NCI-H69 (cell line): ENCODE results near the gene PCDH8.
A peak's percentile ranks its signal among the peaks of the same experiment; 100 is the strongest.

ENCODE experiments used
- DNase-seq: peaks from one replicate; lab custom pipeline; 2025; lab: John Stamatoyannopoulos, UW

The PCDH8 gene

GRCh38 chr13:52848455-52849195 lies at the start of gene PCDH8:
TSS of gene PCDH8 (minus strand) at chr13:52848640. CDS start at chr13:52848436, 204 bp downstream.
- peak; percentile 90 for DNase-seq

GRCh38 chr13:52896827-52897659 lies 48.6 kb upstream of the PCDH8 start:
- DNase-seq = peak; percentile 78

- DNase-seq = no peak
These were observed 46.0 kb upstream of the PCDH8 start for GRCh38 chr13:52894413-52894812.

- peak; percentile 55 for DNase-seq
These were observed 44.5 kb upstream of the PCDH8 start for GRCh38 chr13:52892925-52893324.

- DNase-seq = no peak
These were observed 43.3 kb upstream of the PCDH8 start for GRCh38 chr13:52891706-52892105.

- no peak for DNase-seq
These were observed 38.7 kb upstream of the PCDH8 start for GRCh38 chr13:52887165-52887564.

GRCh38 chr13:52885141-52885540 lies 36.7 kb upstream of the PCDH8 start:
- no peak for DNase-seq

GRCh38 chr13:52884429-52885010 lies 36.1 kb upstream of the PCDH8 start:
- no peak for DNase-seq

GRCh38 chr13:52882785-52883184 lies 34.3 kb upstream of the PCDH8 start:
- DNase-seq = peak; percentile 82

- peak; percentile 86 for DNase-seq
These were observed 31.7 kb upstream of the PCDH8 start for GRCh38 chr13:52879950-52880741.

- DNase-seq = peak; percentile 44
These were observed 30.4 kb upstream of the PCDH8 start for GRCh38 chr13:52878831-52879230.

GRCh38 chr13:52870143-52870542 lies 21.7 kb upstream of the PCDH8 start:
- no peak for DNase-seq

- no peak for DNase-seq
These were observed 21.2 kb upstream of the PCDH8 start for GRCh38 chr13:52869621-52870020.

GRCh38 chr13:52869050-52869449 lies 20.6 kb upstream of the PCDH8 start:
- no peak for DNase-seq

GRCh38 chr13:52868190-52868589 lies 19.8 kb upstream of the PCDH8 start:
- no peak for DNase-seq

- no peak for DNase-seq
These were observed 16.5 kb upstream of the PCDH8 start for GRCh38 chr13:52864941-52865340.

GRCh38 chr13:52862358-52863206 lies 14.1 kb upstream of the PCDH8 start:
- DNase-seq = peak; percentile 58

- peak; percentile 93 for DNase-seq
These were observed 4.0 kb upstream of the PCDH8 start for GRCh38 chr13:52852444-52852843.

- DNase-seq = peak; percentile 77
These were observed 2.9 kb upstream of the PCDH8 start for GRCh38 chr13:52851137-52851962.
